GM12872 (cell line): ENCODE data around the gene FMO1.

Source experiments
- TF ChIP-seq, protein P1 (sequence below): IDR thresholded peaks from 3 replicates; pipeline ENCODE4 v1.5.1; 2011; ENCODE audit warnings: low read depth, mild to moderate bottlenecking, low read length, moderate library complexity; ENCODE audit not compliant: insufficient read depth

FMO1 gene

DNA sequence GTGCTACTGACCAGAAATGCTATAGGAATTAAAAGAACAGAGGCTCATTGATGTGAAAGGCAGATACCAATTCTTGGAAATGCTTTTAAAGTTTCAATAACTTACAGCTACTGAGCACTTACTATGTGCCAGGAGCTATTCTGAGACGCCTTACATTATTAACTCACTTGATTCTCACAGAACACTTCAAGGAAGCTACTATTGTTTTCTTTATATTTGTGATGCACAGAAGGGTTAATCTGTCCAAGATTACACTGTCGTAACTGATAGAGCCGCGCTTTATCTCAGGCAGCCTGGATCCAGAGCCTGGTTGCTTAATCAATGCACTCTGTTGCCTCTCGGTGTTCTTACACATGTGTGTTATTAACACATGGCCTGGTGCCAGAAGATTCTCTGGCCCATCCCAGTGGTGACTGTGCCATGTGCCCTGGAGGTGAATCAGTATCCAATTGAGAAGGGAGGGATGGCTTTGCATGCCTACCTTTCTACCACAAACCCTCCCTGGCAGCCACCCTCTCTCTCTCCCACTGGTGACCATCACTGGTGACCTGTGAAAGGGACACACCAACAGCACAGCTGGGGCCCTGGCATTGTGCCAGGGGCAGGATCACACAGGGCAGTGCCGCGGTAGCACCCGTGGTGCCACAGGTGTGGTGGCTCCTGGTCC, 8.8 kb downstream of the FMO1 start:
- TF ChIP-seq, protein P1, sequence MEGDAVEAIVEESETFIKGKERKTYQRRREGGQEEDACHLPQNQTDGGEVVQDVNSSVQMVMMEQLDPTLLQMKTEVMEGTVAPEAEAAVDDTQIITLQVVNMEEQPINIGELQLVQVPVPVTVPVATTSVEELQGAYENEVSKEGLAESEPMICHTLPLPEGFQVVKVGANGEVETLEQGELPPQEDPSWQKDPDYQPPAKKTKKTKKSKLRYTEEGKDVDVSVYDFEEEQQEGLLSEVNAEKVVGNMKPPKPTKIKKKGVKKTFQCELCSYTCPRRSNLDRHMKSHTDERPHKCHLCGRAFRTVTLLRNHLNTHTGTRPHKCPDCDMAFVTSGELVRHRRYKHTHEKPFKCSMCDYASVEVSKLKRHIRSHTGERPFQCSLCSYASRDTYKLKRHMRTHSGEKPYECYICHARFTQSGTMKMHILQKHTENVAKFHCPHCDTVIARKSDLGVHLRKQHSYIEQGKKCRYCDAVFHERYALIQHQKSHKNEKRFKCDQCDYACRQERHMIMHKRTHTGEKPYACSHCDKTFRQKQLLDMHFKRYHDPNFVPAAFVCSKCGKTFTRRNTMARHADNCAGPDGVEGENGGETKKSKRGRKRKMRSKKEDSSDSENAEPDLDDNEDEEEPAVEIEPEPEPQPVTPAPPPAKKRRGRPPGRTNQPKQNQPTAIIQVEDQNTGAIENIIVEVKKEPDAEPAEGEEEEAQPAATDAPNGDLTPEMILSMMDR, result no peak

DNA sequence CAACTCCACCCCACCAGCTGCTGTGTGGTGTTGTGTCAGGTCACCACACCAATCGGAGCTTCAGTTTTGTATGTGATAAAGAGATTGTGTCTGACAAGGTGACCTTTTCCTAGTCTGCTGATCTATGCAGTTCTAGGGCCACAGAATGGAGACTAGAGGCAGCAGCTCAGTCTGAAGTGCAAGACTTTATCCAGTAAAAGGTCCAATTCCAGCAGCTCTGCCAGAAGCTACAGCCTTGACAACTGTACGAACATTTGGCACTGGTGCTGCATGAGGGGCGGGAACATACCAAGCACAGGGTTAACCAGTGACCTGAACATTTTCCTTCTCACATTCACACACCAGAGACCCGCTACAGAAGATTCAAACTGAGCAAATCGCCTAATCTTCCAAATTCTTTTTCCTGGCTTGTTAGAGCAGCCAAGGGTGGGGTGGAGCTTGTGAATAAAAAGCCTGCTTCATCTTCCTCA, 9.3 kb downstream of the FMO1 start:
- TF ChIP-seq, protein P1, result no peak

DNA sequence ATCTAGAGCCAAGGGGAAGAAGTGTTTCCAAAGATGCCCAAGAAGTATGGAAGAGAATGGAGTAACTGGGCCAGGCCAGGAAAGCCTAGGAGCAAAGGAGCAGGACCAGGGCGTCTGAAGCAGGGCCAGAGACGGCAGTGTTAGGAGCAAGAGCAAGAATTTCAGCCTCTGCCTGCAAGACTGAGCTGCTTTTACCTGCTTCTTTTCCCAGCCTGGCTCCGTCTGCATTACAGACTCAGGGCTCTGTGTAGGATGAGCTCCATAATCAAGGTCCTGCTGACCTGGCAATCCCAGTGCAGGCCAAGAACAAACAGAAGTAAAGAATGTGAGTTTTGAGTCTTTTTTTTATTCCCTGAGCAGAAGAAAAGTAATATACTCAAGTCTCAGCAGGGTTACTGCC, 10.1 kb downstream of the FMO1 start:
- TF ChIP-seq, protein P1, result no peak

DNA sequence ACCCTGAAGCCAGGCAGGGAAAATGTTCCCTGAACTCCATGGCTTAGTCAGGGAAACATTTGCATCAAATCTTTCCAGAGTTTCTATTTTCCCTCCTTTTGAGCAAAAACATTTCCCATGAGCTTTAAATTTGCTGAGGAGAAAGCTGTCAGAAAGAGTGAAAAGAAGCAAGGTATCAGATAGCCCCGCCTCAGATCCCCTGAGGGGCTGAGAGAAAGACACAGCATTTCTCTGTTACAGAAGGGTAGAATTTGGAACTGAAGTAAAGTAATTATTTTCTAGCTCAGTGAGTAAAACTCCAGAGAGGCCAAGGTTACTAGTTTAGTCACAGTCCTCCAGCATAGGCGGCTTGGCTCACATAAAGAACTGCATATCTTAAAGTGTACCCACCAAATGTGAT, 10.6 kb downstream of the FMO1 start:
- TF ChIP-seq, protein P1, result no peak

DNA sequence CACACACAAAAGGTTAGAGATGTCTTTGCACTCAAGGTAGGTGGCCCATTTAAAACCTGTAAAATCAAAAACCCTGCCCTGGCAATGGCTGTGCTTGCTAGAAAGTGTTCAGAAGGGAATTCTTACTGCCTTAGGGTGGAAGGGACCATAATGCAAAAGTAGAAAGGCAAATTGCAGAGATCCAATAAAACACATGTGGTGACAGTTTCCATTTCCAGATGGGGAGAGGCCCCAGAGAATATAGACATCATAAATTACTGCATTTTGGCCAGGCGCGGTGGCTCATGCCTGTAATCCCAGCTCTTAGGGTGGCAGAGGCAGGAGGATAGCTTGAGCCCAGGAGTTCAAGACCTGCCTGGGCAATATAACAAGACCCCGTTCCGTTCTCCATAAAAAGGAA, 13.0 kb downstream of the FMO1 start:
- TF ChIP-seq, protein P1, result no peak

DNA sequence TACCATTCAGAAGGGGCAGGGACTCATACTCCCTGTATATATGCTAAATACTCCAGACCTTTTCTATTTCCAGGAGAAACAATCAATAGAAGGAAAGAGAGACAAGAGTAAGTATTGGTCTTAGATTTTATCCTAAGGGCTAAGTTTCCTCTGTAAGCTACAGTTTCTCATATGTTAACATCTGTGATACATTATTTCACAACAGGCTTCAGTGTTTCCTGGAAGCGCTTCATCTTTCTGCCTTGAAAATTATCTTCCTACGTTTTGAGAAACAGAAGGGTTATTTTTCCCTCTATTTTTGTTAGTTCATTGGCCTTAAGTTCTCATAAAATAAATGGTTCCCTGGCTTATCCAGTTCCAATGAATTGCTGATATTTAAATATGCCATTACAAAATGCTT, 15.6 kb downstream of the FMO1 start:
- TF ChIP-seq, protein P1, result no peak

DNA sequence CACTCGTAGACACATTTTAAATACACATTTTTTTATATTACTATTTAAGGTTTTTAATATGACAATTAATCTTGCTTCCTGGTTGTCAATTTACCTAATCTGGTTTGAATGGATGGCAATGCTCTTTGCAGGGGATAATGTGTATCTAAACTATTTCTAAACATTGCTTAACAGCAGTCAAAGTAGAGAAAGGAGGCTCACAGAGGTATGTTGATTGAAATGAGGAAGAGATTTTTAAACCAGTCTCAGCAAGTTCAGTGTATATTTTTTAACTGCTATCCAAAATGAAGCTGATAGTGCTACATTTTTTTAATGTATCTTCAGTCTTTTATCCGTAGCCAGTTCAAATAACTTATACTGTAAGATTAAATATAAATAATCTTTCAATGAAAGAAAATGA, 17.4 kb downstream of the FMO1 start:
- TF ChIP-seq, protein P1, result no peak
